Activated CD4-positive, CD25-positive, alpha-beta regulatory T cell treated with anti-CD3 and anti-CD28 coated beads, Interleukin-2, amount 50 U/mL, for 24 hours (primary cell): ENCODE results near the gene RXFP1.

Experiments used
- ATAC-seq, 2 donors: fragments of 150-1000 bp; cut with Tn5 transposase; one replicate each; pipeline ENCODE4 v1.10.0; 2021; ENCODE audit warnings: mild to moderate bottlenecking in 1 of 2, moderate library complexity in 1 of 2

The RXFP1 gene

GRCh38 chr4:158543191-158543590, 21.5 kb downstream of the RXFP1 start:
- ATAC-seq = no peak

GRCh38 chr4:158544141-158544540, 22.5 kb downstream of the RXFP1 start:
- ATAC-seq = no peak

GRCh38 chr4:158553364-158553763, 31.7 kb downstream of the RXFP1 start:
- ATAC-seq = no peak

DNA sequence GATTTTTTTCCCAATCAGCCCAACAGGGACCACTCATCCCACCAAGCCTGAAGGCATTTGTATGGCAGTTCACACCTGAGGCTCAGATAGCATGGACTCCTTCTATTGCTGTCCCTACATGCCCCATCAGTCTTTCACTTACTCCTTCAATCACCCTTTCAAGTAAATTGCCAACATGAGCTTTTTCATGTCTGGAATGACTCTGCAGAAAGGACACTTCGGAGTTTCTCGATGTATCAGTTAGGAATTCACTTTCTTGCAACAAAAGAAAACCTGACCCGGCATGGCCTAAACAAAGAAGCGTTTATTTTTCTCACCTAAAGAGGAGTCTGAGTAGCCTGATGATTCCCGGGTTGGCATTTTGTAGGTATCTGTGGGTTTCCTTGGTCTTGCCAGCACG, 38.6 kb downstream of the RXFP1 start:
- ATAC-seq = no peak

DNA sequence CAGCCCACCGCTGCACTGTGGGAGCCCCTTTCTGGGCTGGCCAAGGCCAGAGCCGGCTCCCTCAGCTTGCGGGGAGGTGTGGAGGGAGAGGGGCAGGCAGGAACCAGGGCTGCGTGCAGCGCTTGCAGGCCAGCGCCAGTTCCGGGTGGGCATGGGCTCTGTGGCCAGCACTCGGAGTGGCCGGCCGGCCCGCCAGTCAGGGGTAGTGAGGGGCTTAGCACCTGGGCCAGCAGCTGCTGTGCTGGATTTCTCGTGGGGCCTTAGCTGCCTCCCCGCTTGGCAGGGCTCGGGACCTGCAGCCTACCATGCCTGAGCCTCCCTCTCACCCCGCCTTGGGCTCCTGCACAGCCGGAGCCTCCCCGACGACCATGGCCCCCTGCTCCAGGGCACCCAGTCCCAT, 45.2 kb downstream of the RXFP1 start:
- no peak for ATAC-seq

GRCh38 chr4:158571736-158572135, 50.1 kb downstream of the RXFP1 start:
- ATAC-seq = no peak

DNA sequence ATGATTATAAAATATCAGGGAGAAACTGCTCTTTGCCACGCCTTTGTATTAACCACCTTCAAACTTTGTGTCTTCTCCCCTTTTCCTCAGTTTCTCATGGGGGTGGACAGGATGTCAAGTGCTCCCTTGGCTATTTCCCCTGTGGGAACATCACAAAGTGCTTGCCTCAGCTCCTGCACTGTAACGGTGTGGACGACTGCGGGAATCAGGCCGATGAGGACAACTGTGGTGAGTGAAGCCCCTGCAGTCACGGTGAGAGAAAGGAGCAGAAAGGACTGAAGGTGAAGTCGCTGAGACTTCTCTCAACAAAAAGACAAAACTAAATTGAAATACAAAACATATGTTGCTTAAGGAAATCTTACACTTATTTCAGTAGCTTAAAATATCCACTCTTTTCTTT, 50.9 kb downstream of the RXFP1 start:
- no peak for ATAC-seq

- no peak for ATAC-seq
These were observed 56.8 kb downstream of the RXFP1 start for GRCh38 chr4:158578476-158578875.

- no peak for ATAC-seq
These were observed 58.4 kb downstream of the RXFP1 start for GRCh38 chr4:158580064-158580463.

DNA sequence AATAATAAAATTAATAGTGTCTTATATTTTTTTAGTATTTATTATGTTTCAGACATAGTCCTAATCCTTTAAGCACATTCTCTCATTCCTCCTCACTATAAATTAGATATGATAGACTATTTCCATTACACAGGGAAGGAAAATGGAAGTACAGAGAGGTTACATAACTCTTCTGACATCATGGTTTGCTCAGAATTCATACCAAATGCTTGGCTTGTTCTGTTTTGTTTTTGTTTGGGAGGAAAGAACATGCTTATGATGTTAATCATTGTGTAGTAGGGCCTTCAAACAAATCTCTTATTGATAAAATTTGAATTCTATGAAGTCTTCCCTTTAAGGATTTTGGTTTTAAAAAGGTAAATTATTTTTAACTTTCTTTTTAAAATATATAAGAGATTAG, 59.5 kb downstream of the RXFP1 start:
- ATAC-seq = no peak

DNA sequence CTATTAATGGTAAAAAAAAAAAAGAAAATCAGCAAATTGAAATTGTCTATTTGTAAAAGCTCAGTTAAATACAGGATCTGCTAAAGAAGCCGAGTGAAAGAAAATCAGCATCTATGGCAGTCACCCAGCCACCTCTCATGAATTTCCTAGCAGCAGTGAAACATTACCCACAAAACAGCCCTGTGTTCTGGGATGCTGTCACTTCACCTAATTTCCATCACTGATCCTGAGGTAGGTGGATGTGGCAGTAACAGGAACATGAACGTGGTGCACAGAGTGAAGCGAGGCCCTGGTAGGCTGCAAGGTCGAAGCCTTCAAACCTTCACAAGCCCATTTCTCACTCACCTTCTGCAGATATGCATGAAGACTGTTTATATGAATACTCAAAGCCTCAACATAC, 65.2 kb downstream of the RXFP1 start:
- no peak for ATAC-seq

DNA sequence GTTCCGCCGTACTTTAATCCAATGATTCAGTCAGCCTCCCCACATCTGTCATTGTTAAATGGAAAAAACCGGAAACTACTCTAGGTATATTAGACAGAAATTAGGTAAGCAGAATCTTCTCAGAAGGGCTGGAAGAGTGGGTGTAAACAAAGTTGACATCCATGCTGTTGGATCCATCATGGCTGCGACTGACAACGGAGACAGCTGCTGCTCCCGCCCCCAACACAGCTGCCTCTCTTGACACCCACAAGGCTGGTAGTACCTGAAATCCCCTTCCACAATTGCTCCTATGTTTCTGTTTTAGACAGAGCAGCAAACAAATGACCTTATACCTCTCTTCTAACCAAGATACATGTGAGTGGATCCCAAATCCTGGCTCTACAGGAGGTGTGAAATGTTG, 66.6 kb downstream of the RXFP1 start:
- no peak for ATAC-seq

GRCh38 chr4:158588777-158589176, 67.1 kb downstream of the RXFP1 start:
- no peak for ATAC-seq

GRCh38 chr4:158590306-158590705, 68.6 kb downstream of the RXFP1 start:
- no peak for ATAC-seq

DNA sequence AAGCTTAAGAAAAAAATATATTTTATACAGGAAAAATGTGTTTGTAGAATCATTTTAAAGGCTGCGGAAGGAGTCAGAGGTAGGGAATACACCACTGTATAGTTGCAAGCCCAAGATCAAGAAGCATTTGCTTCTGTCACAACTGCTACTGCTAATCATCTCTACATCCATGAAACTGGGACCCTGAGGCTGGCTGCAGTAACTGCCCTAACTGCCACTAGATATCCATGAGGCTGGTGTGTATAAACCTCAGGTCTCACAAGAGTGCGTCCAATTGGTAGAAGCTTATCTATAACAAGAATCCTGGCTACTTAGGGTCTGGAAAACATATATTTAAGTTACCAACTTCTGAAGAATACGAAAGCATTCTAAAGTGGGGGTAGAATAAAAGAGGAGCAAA, 69.1 kb downstream of the RXFP1 start:
- ATAC-seq = no peak

DNA sequence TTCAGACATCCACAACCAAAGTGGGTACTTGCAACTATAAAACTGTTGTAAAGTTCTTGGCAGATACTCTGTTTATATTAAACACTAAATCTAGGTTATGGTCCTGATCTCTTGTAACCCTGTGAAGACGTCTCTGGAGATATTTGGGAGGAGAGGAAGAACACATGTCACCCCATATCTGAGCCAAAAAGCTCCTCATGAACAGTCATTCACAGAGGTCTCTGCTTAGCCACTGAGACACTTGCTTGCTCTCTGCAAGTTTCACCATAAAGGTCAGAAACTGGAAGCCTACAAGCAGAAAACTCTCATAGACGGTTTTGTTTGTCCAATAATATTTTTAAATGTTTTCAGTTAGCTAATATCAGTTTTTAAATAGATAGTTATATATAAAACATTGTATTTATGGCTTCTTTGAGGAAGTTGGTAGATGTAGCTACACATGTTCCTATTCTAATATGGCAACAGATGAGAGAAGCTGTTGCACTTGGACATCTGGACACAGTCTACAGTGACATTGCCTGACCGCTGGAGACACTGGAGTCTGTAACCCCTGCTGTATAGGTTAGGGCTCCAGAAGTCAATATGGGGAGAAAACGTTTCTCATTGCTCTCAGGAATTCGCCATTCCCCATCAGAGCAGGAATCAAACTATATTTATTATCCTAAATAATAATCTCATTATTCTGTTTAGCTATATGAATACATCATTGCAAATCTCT, 76.4 kb downstream of the RXFP1 start:
- no peak for ATAC-seq

DNA sequence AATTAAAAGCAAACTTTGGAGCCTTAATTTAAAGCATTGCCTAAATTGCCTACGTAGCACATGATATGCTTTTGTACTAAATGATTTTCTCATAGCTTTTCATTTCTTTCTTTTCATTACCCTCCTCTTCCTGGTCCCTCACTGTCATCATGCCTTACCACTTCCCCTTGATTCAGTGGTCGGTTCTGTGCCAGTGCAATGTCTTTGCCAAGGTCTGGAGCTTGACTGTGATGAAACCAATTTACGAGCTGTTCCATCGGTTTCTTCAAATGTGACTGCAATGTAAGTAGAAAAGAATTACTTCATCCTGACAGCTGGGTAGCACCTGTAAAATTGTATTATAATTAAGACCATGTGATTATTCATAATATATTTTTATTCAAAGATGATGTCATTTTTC, 77.5 kb downstream of the RXFP1 start:
- no peak for ATAC-seq

GRCh38 chr4:158599765-158600498, 78.2 kb downstream of the RXFP1 start:
- no peak for ATAC-seq

DNA sequence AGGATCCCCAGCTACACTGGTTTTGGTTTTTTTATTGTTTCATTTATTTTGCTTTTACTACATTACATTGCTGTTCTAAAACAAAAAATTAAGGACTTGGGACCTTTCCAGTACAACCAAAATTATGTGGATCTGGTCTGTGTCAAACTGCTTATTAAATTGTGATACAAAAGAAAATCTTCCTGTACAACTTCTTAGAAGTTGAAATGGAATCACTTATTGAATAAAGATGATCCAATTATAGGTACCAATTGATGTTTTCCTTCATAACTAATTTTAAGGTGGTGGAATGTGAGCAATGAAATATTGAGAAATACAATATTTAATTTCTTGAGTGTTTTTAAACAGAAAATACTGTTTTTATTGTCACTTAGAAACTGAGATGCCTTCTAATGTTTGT, 82.7 kb downstream of the RXFP1 start:
- no peak for ATAC-seq

DNA sequence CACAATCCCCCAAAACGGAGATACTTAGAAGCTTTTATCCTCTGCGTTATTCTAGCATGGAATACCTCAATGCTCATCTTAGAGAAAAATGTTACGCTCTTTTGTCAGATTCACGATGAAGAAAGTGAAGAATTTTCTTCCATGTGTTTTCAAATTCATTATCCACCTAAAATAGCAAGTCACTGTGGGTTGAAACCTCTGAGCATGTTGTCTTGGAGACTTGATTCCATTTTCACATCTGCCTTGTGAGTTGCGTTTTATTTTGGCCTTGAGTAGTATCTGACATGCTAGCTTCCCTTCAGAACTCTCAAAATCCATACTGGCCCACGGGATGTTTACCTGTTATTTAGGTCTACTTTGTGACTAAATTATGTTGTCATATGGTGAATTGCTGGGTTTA, 83.7 kb downstream of the RXFP1 start:
- no peak for ATAC-seq

DNA sequence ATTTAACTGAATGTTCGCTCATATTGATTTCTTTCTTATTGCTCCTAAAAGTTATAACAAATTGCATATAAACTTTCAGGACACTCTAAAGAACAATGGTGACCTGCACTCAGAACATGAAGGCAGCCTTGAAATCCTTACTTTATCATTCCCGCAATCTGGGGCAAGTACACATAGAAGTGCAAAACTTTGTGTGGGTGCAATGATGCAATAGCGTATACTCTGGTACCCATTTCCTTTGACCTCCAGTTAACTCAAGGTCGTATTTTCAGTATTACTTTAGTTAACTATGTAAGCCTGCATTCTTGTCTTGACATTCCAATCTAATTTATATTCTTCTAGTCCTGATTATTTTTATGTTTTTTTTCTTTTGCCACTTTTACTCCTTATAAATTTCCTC, 85.3 kb downstream of the RXFP1 start:
- no peak for ATAC-seq

DNA sequence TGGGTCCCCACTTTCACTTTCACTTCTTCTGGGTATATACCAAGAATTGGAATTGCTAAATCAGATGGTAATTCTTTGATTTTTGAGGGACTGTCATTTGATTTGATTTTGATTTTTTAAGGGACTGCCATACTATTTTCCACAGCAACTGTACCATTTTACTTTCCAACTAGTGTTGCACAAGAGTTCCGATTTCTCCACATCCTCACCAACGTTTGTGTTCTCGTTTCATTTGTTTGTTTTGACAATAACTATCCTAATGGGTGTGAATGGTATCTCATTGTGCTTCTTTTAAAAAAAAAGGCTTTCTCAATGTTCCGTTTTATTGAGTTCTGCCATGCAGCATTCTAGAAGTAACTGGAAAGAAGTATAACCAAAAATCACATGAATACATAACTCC, 87.4 kb downstream of the RXFP1 start:
- no peak for ATAC-seq

DNA sequence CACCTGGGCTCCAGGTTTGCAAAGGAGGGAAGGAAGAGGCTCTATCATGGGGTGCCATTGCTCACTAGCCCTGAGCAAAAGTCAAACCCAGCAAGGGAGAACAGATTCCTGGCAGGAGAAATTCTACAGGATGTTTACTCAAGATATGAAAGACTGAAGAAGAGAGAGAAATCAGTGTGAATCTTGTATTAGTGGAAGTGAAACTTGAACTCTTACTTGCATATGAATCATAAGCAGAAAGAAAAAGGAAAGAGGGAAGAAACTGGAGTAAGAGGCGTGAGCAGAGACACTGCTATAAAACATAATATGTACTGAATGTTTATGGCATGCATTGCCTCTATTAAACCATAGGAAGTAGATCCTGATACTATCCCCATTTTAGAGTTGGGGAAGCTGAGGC, 89.1 kb downstream of the RXFP1 start:
- ATAC-seq = no peak

DNA sequence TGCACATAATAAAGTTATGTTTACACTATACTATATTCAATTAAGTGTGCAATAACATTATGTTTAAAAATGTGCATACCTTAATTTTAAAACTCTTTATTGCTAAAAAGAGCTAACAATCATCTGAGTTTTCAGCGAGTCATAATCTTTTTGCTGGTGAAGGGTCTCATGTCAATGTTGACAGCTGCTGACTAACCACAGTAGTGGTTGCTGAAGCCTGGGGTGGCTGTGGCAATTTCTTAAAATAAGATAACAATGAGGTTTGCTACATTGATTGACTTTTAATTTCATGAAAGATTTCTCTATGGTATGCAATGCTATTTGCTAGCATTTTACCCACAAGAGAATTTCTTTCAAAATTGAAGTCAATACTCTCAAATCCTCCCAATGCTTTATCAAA, 91.4 kb downstream of the RXFP1 start:
- ATAC-seq = no peak

GRCh38 chr4:158617956-158618355, 96.3 kb downstream of the RXFP1 start:
- ATAC-seq = no peak
